Mammary epithelial cell (primary cell): Measurements from ENCODE around the gene COL25A1.

Experiments
- EZH2 ChIP-seq: IDR thresholded peaks from 2 replicates; pipeline ENCODE4 v1.6.1; 2012; ENCODE audit warnings: low read length, inconsistent platforms, borderline replicate concordance
- TF ChIP-seq, protein P1 (sequence below), 2 donors: IDR thresholded peaks in 1 of 2; conservative IDR thresholded peaks in 1 of 2; 2 replicates each; pipeline ENCODE4 v1.5.1; 2011 to 2012; ENCODE audit warnings: inconsistent platforms in 2 of 2, low read length in 2 of 2, mild to moderate bottlenecking in 2 of 2, control low read depth in 1 of 2, low read depth in 1 of 2; ENCODE audit not compliant: insufficient read depth in 1 of 2; ENCODE audit errors: extremely low read depth in 1 of 2

DNA sequence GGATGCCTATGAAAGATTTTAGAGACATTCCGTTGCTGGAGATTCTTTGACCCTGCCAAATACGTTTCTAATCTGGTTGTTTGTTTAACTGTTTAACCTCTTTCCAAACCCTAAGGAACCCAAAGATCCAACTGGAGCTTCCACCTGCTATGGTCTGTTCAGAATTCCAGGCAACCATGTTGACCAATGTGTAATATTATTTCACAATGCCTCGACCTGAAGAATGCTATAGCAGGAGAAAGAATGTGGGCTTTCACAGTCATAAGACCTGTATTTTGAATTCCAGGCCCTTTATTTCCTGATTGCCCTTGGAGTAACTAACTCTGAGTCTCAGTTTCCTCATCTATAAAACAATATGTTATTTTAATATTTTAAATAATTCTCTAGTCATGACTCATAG lies 90.8 kb downstream of the COL25A1 start:
- TF ChIP-seq, protein P1, sequence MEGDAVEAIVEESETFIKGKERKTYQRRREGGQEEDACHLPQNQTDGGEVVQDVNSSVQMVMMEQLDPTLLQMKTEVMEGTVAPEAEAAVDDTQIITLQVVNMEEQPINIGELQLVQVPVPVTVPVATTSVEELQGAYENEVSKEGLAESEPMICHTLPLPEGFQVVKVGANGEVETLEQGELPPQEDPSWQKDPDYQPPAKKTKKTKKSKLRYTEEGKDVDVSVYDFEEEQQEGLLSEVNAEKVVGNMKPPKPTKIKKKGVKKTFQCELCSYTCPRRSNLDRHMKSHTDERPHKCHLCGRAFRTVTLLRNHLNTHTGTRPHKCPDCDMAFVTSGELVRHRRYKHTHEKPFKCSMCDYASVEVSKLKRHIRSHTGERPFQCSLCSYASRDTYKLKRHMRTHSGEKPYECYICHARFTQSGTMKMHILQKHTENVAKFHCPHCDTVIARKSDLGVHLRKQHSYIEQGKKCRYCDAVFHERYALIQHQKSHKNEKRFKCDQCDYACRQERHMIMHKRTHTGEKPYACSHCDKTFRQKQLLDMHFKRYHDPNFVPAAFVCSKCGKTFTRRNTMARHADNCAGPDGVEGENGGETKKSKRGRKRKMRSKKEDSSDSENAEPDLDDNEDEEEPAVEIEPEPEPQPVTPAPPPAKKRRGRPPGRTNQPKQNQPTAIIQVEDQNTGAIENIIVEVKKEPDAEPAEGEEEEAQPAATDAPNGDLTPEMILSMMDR (conservative IDR thresholded peaks at IDR 0.05 in 1 of 2, IDR thresholded peaks at IDR 0.05 in 1 of 2; ENCODE audit: extremely low read depth in 1 of 2, insufficient read depth in 1 of 2, low read depth in 1 of 2, low read length in 2 of 2): no peak
- TF ChIP-seq EZH2: no peak
